ENCODE measurements around the gene CARD19. TPM values are rescaled to one million over a fixed set of nuclear protein-coding genes. Genes with fewer than 3 reads are reported as not detected.
"Not testable (repeated sequence)": the region's sequence is repeated elsewhere in the genome, so short reads cannot be mapped to it uniquely, and the experiment has no call there.

CARD19 gene
- polyA plus RNA-seq, 4 donors, result 19.6 to 25.8 (median 24.1) TPM

- DNase-seq (ENCODE audit: low read depth in 4 of 4, low spot score in 2 of 4), result no peak
These were observed 33.9 kb downstream of the CARD19 start for GRCh38 chr9:93129691-93130500.

GRCh38 chr9:93130861-93131481 is 35.0 kb downstream of the CARD19 start:
- no peak for DNase-seq (ENCODE audit: low read depth in 4 of 4, low spot score in 2 of 4)

- DNase-seq (ENCODE audit: low read depth in 4 of 4, low spot score in 2 of 4), result no peak
These were observed 35.7 kb downstream of the CARD19 start for GRCh38 chr9:93131599-93132286.

GRCh38 chr9:93132287-93132927 is 36.4 kb downstream of the CARD19 start:
- no peak for DNase-seq (ENCODE audit: low read depth in 4 of 4, low spot score in 2 of 4)

- no peak for DNase-seq (ENCODE audit: low read depth in 4 of 4, low spot score in 2 of 4)
These were observed 37.1 kb downstream of the CARD19 start for GRCh38 chr9:93132946-93133680.

- peak in 2 of 4 donors; percentile 43 to 62 for DNase-seq (ENCODE audit: low read depth in 4 of 4, low spot score in 2 of 4)
These were observed 37.6 kb downstream of the CARD19 start for GRCh38 chr9:93133681-93134014.

GRCh38 chr9:93134015-93134739 is 38.2 kb downstream of the CARD19 start, which contains the start of gene NINJ1:
TSS of gene NINJ1 (minus strand) at chr9:93134251. CDS start at chr9:93134217, 34 bp downstream.
- peak; percentile 55 to 68 (median 63) for DNase-seq (ENCODE audit: low read depth in 4 of 4, low spot score in 2 of 4)

GRCh38 chr9:93134740-93135444 is 38.9 kb downstream of the CARD19 start:
- DNase-seq (ENCODE audit: low read depth in 4 of 4, low spot score in 2 of 4), result no peak

GRCh38 chr9:93136011-93136440 is 40.0 kb downstream of the CARD19 start:
- DNase-seq (ENCODE audit: low read depth in 4 of 4, low spot score in 2 of 4), result no peak

GRCh38 chr9:93137362-93137761 is 41.3 kb downstream of the CARD19 start:
- no peak for DNase-seq (ENCODE audit: low read depth in 4 of 4, low spot score in 2 of 4)

GRCh38 chr9:93138171-93138764 is 42.3 kb downstream of the CARD19 start:
- DNase-seq (ENCODE audit: low read depth in 4 of 4, low spot score in 2 of 4), result no peak

- DNase-seq (ENCODE audit: low read depth in 4 of 4, low spot score in 2 of 4), result no peak
These were observed 43.6 kb downstream of the CARD19 start for GRCh38 chr9:93139365-93140182.

GRCh38 chr9:93141771-93142483 is 45.9 kb downstream of the CARD19 start:
- no peak for DNase-seq (ENCODE audit: low read depth in 4 of 4, low spot score in 2 of 4)

GRCh38 chr9:93143830-93144530 is 48.0 kb downstream of the CARD19 start:
- DNase-seq (ENCODE audit: low read depth in 4 of 4, low spot score in 2 of 4), result no peak

- not testable (repeated sequence) for DNase-seq (ENCODE audit: low read depth in 4 of 4, low spot score in 2 of 4)
These were observed 50.7 kb downstream of the CARD19 start for GRCh38 chr9:93146696-93147095.

GRCh38 chr9:93147632-93148031 is 51.6 kb downstream of the CARD19 start:
- DNase-seq (ENCODE audit: low read depth in 4 of 4, low spot score in 2 of 4), result no peak
